Heart right ventricle (tissue), 16 donors: ENCODE data around the gene LIMS1. TPM values are rescaled to one million over a fixed set of nuclear protein-coding genes. Genes with fewer than 3 reads are reported as not detected.
A peak's percentile ranks its signal among the peaks of the same experiment; 100 is the strongest.
"Not testable (repeated sequence)": the region's sequence is repeated elsewhere in the genome, so short reads cannot be mapped to it uniquely, and the experiment has no call there.

Experiments used
- ATAC-seq, 8 donors: fragments of 200-7000 bp; cut with Tn5 transposase; one replicate each; pipeline ENCODE4 v1.9.1; 2020; ENCODE audit warnings: mild to moderate bottlenecking in 8 of 8, moderate library complexity in 8 of 8, moderate number of reproducible peaks in 1 of 8
- DNase-seq, 2 donors: peaks; one replicate each; pipeline ENCODE4 v3.0.0-alpha.2; 2020
- H3K27ac ChIP-seq, 10 donors: fragments of 200-600 bp; sonication (generic) in 2 of 10; one replicate each; pipeline versions ENCODE4 v1.5.0 to v1.8.0; 2020 to 2022; ENCODE audit warnings: mild to moderate bottlenecking in 3 of 10
- H3K27me3 ChIP-seq, 7 donors: fragments of 200-600 bp; one replicate each; pipeline ENCODE4 v1.8.0; 2021 to 2022; ENCODE audit warnings: mild to moderate bottlenecking in 2 of 7
- H3K36me3 ChIP-seq, 9 donors: fragments of 200-600 bp; sonication (generic) in 1 of 9; one replicate each; pipeline versions ENCODE4 v1.5.0 to v1.8.0; 2020 to 2022; ENCODE audit warnings: mild to moderate bottlenecking in 2 of 9
- H3K4me1 ChIP-seq, 9 donors: fragments of 200-600 bp; sonication (generic) in 1 of 9; one replicate each; pipeline versions ENCODE4 v1.5.0 to v1.8.0; 2020 to 2022; ENCODE audit warnings: mild to moderate bottlenecking in 4 of 9
- H3K4me3 ChIP-seq, 10 donors: fragments of 200-600 bp; sonication (generic) in 2 of 10; one replicate each; pipeline versions ENCODE4 v1.5.0 to v1.8.0; 2020 to 2022; ENCODE audit warnings: mild to moderate bottlenecking in 7 of 10, moderate library complexity in 2 of 10
- H3K9me3 ChIP-seq, 11 donors: fragments of 200-600 bp in 10 of 11; sonication (generic) in 2 of 11; one replicate each; pipeline versions ENCODE4 v1.5.0 to v1.8.0; 2013 to 2022; ENCODE audit warnings: mild to moderate bottlenecking in 2 of 11, control low read depth in 1 of 11, moderate library complexity in 1 of 11
- WGBS, 2 donors: extraction: QIAGEN DNeasy Blood & Tissue Kit; methylation state at CpG; one replicate each; pipeline ENCODE4 v1.1.7; 2013; ENCODE audit warnings: inconsistent platforms in 1 of 2; 5-methylcytosine and 5-hydroxymethylcytosine counted together
- intact Hi-C, 10 donors: fragments of 100-400 bp; cut with DNase I; formaldehyde crosslinking; loops; one replicate each; pipeline versions ENCODE4 v1.11.1 to v1.14.2; 2022
- polyA plus RNA-seq, 2 donors: library from polyadenylated mRNA; stranded (reverse); fragments of 200-250 nt; gene quantifications; one replicate each; pipeline ENCODE4 v1.2.3, GENCODE V29; 2013
- total RNA-seq, 10 donors: library from RNA; stranded (reverse); fragmentation: NEBNext Ultra II Directional in 3 of 10; extraction: Animal tissue kit (Norgen Biotek cat#: 25700) in 3 of 10; gene quantifications; one replicate each; pipeline versions ENCODE4 v1.2.1 to v1.2.4, GENCODE V29; 2021 to 2023
- donor health status: Arrhythmogenic right ventricular cardiomyopathy.
- donor health status: ischemic (EF 13 %, LVEDD 7.1; RV severe dilation, severe dysfunction).
- donor health status: healthy with polysubstance abuse.
- donor health status: DM: no; HTN: yes; CAD: no.
- donor health status: DM: no; HTN: no; CAD: no.
- donor health status: ischemic (EF 25% LVEDD 6.9; RV normal size, moderate dysfunction).
- donor health status: ischemic (EF 25% LVEDD 5.7; RV mildly dilated, moderate dysfunction).
- donor health status: healthy.
- donor health status: DM: yes; HTN: yes; CAD: no.
- donor health status: Ischemic cardiomyopathy.
- donor health status: ischemic (EF 35%, LVEDD 5.7; RV mildly dilated, moderate dysfunction).
- donor health status: nonischemic (EF 11% LVEDD 7.7; RV severe dilation, severe dysfunction).
- donor health status: DM: yes; HTN: yes; CAD: no.
- donor health status: PGD.
- donor health status: ischemic (EF 29% LVEDD 5.4; RV normal size, mild dysfunction).
- donor health status: nonischemic (EF 23%, LVEDD 6.1; RV moderate dilation, normal function).

LIMS1 gene
- total and polyA plus RNA-seq, 12 donors = 18.8 to 122 (median 76.2) TPM

DNA sequence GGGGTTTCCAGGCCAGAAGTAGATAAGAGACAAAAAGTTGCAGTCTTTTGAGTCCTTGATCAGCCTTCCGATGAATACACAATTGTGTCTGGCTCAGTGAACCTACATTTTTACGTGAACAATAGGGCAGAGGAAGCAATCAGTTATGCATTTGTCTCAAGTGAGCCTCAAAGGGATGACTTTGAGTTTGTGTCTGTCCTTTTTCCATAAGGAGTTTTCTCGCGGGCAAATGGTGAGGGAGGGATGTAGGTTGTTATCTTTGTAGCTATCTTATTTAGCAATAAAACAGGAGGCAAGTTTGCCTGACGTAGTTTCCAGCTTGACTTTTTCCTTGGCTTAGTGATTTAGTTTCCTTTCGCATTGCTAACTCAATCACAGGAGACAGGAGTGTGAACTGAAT, 119.6 kb downstream of the LIMS1 start:
- Histone ChIP-seq H3K27ac (peak overlapping the region in 8 of 10 donors; percentile 71 to 88 (median 82)), H3K4me1 (peaks cover 2 to 32% (median 17%) of the 10 kb centered on the region in 9 donors)
- H3K4me3 ChIP-seq, DNase-seq, H3K9me3 ChIP-seq, H3K27me3 ChIP-seq, H3K36me3 ChIP-seq, intact Hi-C loops: not testable (repeated sequence)
- 26 to 39% methylated on average over 4 of the region's 6 CpGs for WGBS, 2 donors
- peak in 5 of 8 donors; percentile 1 to 25 (median 21) for ATAC-seq

DNA sequence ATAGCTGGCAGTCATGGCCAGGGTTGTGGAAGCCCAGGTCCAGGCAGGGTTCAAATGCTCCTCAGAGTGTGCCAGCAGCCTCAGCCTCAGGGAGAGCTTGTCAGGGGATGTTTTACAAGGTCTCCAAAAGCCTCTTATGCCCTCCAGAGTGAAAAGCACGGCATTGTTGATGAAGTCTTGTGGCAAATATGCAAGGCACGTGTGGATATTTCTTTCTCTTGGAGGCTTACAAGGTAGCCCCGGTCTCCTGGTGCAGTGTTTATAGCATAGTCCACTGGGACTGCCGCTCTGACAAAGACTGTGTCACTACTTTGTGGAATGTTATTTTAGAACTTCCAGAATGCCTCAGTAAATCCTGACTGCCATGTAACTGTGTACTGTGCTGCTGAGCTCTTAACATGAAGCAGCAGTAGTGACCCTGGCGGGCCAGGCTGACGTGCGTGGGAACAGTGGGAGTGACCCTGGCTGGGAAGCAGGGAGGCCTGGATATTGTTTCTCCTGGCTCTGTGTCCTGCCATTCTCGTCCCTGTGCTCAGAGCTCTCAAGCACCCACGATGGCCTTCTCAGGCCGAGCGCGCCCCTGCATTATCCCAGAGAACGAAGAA, 120.4 kb downstream of the LIMS1 start:
- peak; percentile 78 to 85 for DNase-seq
- intact Hi-C loops, H3K36me3 ChIP-seq, H3K9me3 ChIP-seq, H3K27me3 ChIP-seq: not testable (repeated sequence)
- Histone ChIP-seq H3K4me1 (peaks cover 2 to 32% (median 17%) of the 10 kb centered on the region in 9 donors), H3K4me3 (peak overlapping the region in 7 of 10 donors; percentile 18 to 48 (median 42)), H3K27ac (peak overlapping the region; percentile 44 to 88 (median 81))
- 1 to 4% methylated on average over 9 of the region's 13 CpGs for WGBS, 2 donors
- peak; percentile 96 to 98 (median 98) for ATAC-seq

DNA sequence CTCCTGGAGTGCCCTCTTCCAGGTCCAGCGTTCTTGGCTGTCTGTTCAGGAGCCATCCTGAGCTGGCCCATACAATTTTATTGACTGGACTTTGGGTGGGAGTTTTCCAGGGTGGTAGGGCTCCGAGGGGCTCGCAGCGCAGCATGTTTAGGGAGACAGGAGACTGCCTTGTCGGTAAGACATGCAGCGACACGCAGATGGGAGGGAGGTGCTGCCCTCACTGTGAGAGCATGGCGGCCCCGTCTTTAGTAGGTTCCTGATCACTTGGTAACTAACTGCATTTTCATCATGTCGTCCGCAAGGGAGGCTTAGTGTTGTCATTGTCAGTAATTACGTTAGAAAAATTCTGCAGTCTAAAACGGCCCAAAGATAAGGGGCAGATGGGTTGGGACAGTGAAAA, 121.0 kb downstream of the LIMS1 start:
- H3K36me3 ChIP-seq, intact Hi-C loops, H3K9me3 ChIP-seq, DNase-seq, H3K27me3 ChIP-seq: not testable (repeated sequence)
- Histone ChIP-seq H3K4me3 (peak overlapping the region in 4 of 10 donors; percentile 35 to 48 (median 44)), H3K27ac (peak overlapping the region in 4 of 10 donors; percentile 43 to 81 (median 61)), H3K4me1 (peaks cover 2 to 32% (median 17%) of the 10 kb centered on the region in 9 donors)
- WGBS, 2 donors = no CpG with 5 or more reads among the region's 13 CpGs
- peak; percentile 14 to 74 (median 53) for ATAC-seq

DNA sequence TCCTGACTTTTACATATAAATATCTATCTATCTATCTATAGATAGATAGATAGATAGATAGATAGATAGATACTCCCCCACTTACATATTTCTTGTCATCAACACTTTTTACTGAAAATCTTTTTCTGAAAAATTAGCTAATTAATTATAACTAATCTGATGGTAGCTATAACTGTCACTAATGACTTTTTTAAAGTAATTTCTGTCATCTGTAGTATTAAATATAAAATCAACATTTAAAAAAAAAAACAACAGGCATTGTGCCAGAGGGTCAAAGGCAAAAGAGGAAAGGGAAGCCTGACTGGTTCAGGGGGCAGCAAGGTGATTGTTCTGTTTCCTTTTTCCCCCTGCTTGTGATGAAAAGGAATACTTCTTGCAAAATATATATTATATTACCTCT, 122.0 kb downstream of the LIMS1 start:
- peak overlapping the region in 6 of 10 donors; percentile 21 to 52 (median 38) for H3K27ac ChIP-seq
- DNase-seq, intact Hi-C loops, H3K27me3 ChIP-seq, H3K9me3 ChIP-seq, ATAC-seq, H3K36me3 ChIP-seq: not testable (repeated sequence)
- H3K4me3 ChIP-seq = peak overlapping the region in 7 of 10 donors; percentile 16 to 42 (median 36)
- H3K4me1 ChIP-seq = peaks cover 2 to 32% (median 15%) of the 10 kb centered on the region in 9 donors

DNA sequence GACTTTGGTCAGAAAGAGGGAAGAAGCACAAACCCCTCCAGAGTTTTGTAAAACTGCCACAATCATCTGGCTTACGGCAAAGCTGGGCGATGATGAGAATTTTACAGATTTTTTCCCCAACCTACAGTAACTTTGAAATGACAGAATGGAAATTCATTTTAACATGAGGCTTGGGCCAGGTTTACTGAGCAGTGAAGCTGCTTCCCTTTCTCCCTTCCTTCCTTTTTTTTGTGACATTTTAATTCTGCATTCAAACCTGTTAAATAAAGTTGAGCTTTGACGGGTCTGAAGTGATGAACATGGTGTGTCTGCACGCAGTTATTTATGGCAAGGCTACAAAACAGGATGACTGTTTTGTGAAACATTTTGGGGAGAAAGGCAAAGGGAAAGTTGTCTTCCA, 123.2 kb downstream of the LIMS1 start:
- DNase-seq, H3K9me3 ChIP-seq, intact Hi-C loops, H3K36me3 ChIP-seq, ATAC-seq, H3K27me3 ChIP-seq: not testable (repeated sequence)
- peaks cover 5 to 40% (median 21%) of the 10 kb centered on the region in 9 donors for H3K4me1 ChIP-seq
- peak overlapping the region in 1 of 10 donors; percentile 0 for H3K4me3 ChIP-seq
- peak overlapping the region in 2 of 10 donors; percentile 36 to 49 for H3K27ac ChIP-seq
- WGBS, 2 donors = 68 to 73% methylated on average over 4 of the region's 4 CpGs

DNA sequence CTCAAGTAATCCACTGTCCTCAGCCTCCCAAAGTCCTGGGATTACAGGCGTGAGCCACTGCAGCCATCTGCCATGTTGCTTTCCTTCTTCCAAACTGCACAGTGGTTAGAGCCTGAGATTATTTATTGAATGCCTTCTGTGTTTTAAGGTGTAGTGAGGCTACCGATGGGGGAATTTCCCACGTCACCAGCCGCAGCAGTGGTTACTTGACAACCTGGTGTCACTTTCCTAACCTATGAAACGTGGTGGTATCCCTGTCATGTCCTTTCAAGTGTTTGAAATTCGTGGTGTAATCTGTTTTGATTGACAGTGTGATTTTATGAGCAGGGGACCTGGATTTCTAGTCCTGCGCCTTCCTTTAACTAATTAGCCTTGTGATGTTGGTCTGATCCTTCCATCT, 124.3 kb downstream of the LIMS1 start:
- H3K27ac ChIP-seq, DNase-seq, intact Hi-C loops, H3K9me3 ChIP-seq, ATAC-seq, H3K4me3 ChIP-seq, H3K27me3 ChIP-seq: not testable (repeated sequence)
- 83 to 86% methylated on average over 6 of the region's 7 CpGs for WGBS, 2 donors
- Histone ChIP-seq H3K4me1 (peaks cover 7 to 46% (median 24%) of the 10 kb centered on the region in 9 donors), H3K36me3 (peaks cover 0 to 10% (median 0%) of the 10 kb centered on the region in 9 donors)

DNA sequence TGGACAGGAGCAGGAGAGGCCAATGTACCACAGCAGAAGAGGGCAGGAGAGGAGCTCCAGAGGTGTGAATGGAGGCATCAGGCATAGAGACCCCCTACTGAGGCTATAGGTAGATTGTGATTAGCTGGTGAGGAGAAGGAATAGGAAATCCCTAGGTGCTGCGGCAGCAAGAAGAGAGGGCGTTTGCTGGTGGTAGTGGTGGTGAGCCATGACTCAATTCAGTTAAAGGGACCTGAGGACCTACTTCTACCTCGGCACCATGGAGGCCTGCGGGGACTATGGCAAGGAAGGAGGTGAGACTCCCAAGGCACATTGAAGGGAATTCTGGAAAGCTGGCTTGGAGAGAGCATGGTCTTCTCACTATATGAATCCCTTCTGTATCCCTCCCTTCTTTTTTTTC, 127.2 kb downstream of the LIMS1 start:
- peak in 1 of 8 donors; percentile 5 for ATAC-seq
- peaks cover 0 to 16% (median 0%) of the 10 kb centered on the region in 9 donors for H3K36me3 ChIP-seq
- H3K9me3 ChIP-seq, DNase-seq, H3K4me3 ChIP-seq, H3K27me3 ChIP-seq, intact Hi-C loops: not testable (repeated sequence)
- 63 to 89% methylated on average over 3 to 4 of the region's 4 CpGs for WGBS, 2 donors
- H3K4me1 ChIP-seq = peaks cover 7 to 42% (median 23%) of the 10 kb centered on the region in 9 donors
- peak overlapping the region in 9 of 10 donors; percentile 21 to 83 (median 64) for H3K27ac ChIP-seq

DNA sequence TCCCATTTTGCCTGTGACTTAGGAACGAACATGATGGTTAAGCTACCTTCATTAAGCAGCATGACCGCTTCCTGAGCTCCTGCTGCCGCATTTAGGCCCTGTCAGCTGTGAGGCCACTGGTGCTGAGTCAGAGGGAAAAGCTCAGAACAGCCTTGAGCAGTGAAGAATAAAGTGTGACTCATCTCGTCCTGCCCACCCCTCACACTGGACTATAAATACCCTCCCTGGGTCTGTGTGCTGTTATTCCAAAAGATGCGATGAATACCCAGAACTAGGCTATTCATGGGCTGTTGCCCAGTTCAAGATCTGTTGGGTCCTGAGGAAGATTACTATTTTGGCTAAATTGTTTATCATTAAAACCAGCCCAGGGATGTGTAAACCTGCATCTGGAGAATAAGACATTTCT, 127.9 kb downstream of the LIMS1 start:
- intact Hi-C loops, H3K27me3 ChIP-seq, DNase-seq, H3K4me3 ChIP-seq, H3K9me3 ChIP-seq: not testable (repeated sequence)
- H3K36me3 ChIP-seq = peaks cover 0 to 16% (median 0%) of the 10 kb centered on the region in 9 donors
- peak overlapping the region in 9 of 10 donors; percentile 21 to 83 (median 64) for H3K27ac ChIP-seq
- ATAC-seq = peak; percentile 77 to 97 (median 92)
- peaks cover 7 to 43% (median 23%) of the 10 kb centered on the region in 9 donors for H3K4me1 ChIP-seq
- 15 to 19% methylated on average over 5 of the region's 5 CpGs for WGBS, 2 donors

DNA sequence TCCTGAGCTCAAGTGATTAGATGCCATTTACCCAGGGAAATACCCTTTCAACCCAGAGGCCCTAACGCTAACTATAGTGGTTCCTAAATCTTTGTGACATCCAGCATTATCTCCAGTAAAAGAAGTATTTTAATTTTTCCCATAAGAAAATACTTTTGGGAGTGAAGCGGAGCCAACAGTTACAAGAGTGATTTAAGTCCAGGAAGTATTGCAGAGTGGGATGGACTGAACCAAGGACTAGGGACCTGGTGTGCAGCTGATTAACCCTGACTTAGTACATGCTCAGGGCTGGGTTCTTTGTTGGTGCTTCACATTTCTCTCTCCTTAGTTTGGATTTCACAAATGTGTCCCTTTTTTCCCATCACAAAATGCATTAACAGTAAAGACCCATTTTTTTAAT, 129.1 kb downstream of the LIMS1 start:
- peaks cover 7 to 48% (median 20%) of the 10 kb centered on the region in 9 donors for H3K4me1 ChIP-seq
- ATAC-seq = peak in 1 of 8 donors; percentile 44
- H3K4me3 ChIP-seq, intact Hi-C loops, H3K9me3 ChIP-seq, DNase-seq, H3K27me3 ChIP-seq: not testable (repeated sequence)
- 72 to 78% methylated on average over 2 of the region's 2 CpGs for WGBS, 2 donors
- peak overlapping the region in 4 of 10 donors; percentile 56 to 76 (median 69) for H3K27ac ChIP-seq
- peaks cover 0 to 16% (median 0%) of the 10 kb centered on the region in 9 donors for H3K36me3 ChIP-seq

DNA sequence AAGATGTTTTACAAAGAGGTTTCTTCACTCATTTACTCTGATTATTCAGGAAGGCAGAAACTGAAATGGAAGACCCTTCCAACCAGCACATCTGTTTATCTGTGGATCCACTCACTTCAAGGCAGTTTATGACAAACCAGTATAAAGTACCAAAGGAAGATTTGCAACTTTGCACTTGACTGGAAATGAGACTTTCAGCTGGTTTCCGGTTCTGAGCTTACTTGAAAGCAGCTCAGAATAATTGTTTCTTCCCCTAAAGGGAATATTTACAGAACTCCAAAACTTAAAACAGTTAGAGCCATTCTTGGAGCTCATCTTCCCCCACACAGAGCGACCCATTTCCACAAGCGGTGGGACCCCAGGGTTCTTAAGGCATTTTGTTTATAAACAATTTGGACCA, 129.8 kb downstream of the LIMS1 start:
- peak overlapping the region in 2 of 10 donors; percentile 7 to 71 for H3K27ac ChIP-seq
- intact Hi-C loops = not testable (repeated sequence)

DNA sequence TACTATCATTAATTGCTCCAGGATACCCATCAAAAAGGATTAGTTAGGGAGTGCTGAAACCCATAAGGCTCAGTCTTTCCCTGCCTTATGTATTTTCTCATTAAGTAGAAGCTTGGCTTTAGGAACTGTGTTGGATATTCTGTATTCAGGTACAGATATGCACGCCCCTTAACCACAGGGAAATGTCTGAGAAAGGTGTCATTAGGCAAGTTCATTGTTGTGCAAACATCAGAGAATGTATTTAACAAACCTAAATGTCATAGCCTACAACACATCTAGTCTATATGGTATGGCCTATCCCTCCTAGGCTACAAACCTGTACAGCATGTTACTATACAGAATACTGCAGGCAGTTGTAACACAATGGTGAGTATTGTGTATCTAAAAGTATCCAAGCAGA, 130.7 kb downstream of the LIMS1 start:
- DNase-seq, ATAC-seq, H3K9me3 ChIP-seq, H3K27me3 ChIP-seq, intact Hi-C loops, H3K4me3 ChIP-seq, H3K27ac ChIP-seq: not testable (repeated sequence)
- 95% methylated on average over 1 of the region's 1 CpG for WGBS, 2 donors
- peaks cover 7 to 48% (median 20%) of the 10 kb centered on the region in 9 donors for H3K4me1 ChIP-seq
- H3K36me3 ChIP-seq = peaks cover 0 to 17% (median 0%) of the 10 kb centered on the region in 9 donors

More for the DNA sequence above, 129.8 kb downstream of the LIMS1 start:
- not testable (repeated sequence) for ATAC-seq, H3K9me3 ChIP-seq, H3K27me3 ChIP-seq, DNase-seq, H3K4me3 ChIP-seq
- H3K4me1 ChIP-seq = peaks cover 7 to 48% (median 20%) of the 10 kb centered on the region in 9 donors
- 58 to 70% methylated on average over 3 of the region's 3 CpGs for WGBS, 2 donors
- peaks cover 0 to 16% (median 0%) of the 10 kb centered on the region in 9 donors for H3K36me3 ChIP-seq
